Keratinocyte (primary cell): ENCODE results near the gene SURF6.

ENCODE experiments used
- EZH2 ChIP-seq: IDR thresholded peaks from one replicate; pipeline ENCODE4 v1.6.1; 2012; ENCODE audit warnings: inconsistent platforms, mild to moderate bottlenecking, low read length, moderate library complexity
- TF ChIP-seq, protein P1 (sequence below), 3 experiments: IDR thresholded peaks in 1 of 3; conservative IDR thresholded peaks in 1 of 3; optimal IDR thresholded peaks in 1 of 3; 2 replicates in 2 of 3; 3 replicates in 1 of 3; pipeline versions ENCODE3 to v1.5.1; 2011; ENCODE audit warnings: low read length in 3 of 3, mild to moderate bottlenecking in 3 of 3, moderate library complexity in 2 of 3, control low read depth in 1 of 3, inconsistent platforms in 1 of 3; ENCODE audit not compliant: insufficient read depth in 2 of 3; ENCODE audit errors: extremely low read depth in 1 of 3

- TF ChIP-seq, protein P1, sequence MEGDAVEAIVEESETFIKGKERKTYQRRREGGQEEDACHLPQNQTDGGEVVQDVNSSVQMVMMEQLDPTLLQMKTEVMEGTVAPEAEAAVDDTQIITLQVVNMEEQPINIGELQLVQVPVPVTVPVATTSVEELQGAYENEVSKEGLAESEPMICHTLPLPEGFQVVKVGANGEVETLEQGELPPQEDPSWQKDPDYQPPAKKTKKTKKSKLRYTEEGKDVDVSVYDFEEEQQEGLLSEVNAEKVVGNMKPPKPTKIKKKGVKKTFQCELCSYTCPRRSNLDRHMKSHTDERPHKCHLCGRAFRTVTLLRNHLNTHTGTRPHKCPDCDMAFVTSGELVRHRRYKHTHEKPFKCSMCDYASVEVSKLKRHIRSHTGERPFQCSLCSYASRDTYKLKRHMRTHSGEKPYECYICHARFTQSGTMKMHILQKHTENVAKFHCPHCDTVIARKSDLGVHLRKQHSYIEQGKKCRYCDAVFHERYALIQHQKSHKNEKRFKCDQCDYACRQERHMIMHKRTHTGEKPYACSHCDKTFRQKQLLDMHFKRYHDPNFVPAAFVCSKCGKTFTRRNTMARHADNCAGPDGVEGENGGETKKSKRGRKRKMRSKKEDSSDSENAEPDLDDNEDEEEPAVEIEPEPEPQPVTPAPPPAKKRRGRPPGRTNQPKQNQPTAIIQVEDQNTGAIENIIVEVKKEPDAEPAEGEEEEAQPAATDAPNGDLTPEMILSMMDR (optimal IDR thresholded peaks at IDR 0.05 in 1 of 3, IDR thresholded peaks at IDR 0.05 in 1 of 3, conservative IDR thresholded peaks at IDR 0.05 in 1 of 3; ENCODE audit: extremely low read depth in 1 of 3, insufficient read depth in 2 of 3, low read length in 3 of 3) = no peak
- TF ChIP-seq EZH2 = no peak
These were observed 1.8 kb downstream of the SURF6 start for GRCh38 chr9:133334161-133334560.
